ENCODE results near the gene TRPM6.

GRCh38 chr9:74762950-74763349, 124.8 kb downstream of the TRPM6 start:
- no peak for TF ChIP-seq CTCF (IDR thresholded peaks at IDR 0.05)
- TF ChIP-seq ATF2 (CRISPR knock-in tag; IDR thresholded peaks at IDR 0.05; ENCODE audit: borderline replicate concordance, low read depth): no peak
- no peak for TF ChIP-seq NR3C1 (CRISPR knock-in tag; conservative IDR thresholded peaks at IDR 0.05; ENCODE audit: low read depth)
- no peak for TF ChIP-seq JUN (CRISPR knock-in tag; IDR thresholded peaks at IDR 0.05)
- no peak for TF ChIP-seq ELF4 (CRISPR knock-in tag; IDR thresholded peaks at IDR 0.05; ENCODE audit: low read depth)
- no peak for TF ChIP-seq ESRRA (CRISPR knock-in tag; IDR thresholded peaks at IDR 0.05; ENCODE audit: borderline replicate concordance)
- no peak for TF ChIP-seq MAX (CRISPR knock-in tag; IDR thresholded peaks at IDR 0.05)
- no peak for TF ChIP-seq PREB (CRISPR knock-in tag; IDR thresholded peaks at IDR 0.05; ENCODE audit: borderline replicate concordance)
- TF ChIP-seq SP1 (CRISPR knock-in tag; conservative IDR thresholded peaks at IDR 0.05): no peak
- no peak for TF ChIP-seq IRF1 (CRISPR knock-in tag; IDR thresholded peaks at IDR 0.05)
- no peak for TF ChIP-seq CREB1 (CRISPR knock-in tag; IDR thresholded peaks at IDR 0.05)
